ENCODE data around the gene AUH.
"Not testable (repeated sequence)": the region's sequence is repeated elsewhere in the genome, so short reads cannot be mapped to it uniquely, and the experiment has no call there.

AUH gene

GRCh38 chr9:91393826-91394225 lies 32.1 kb upstream of the AUH start:
- H3K36me3 ChIP-seq (ENCODE audit: control insufficient read depth, low read depth, low read length) = no peaks in the 10 kb centered on the region
- H3K27me3 ChIP-seq (ENCODE audit: control insufficient read depth, insufficient read depth, low read length) = no peaks in the 10 kb centered on the region
- no peaks in the 10 kb centered on the region for H3K9me3 ChIP-seq (ENCODE audit: control insufficient read depth, low read depth, low read length)
- H3K27ac ChIP-seq (ENCODE audit: low read length) = no peak overlapping the region
- H3K4me1 ChIP-seq (ENCODE audit: control insufficient read depth, low read depth, low read length) = no peaks in the 10 kb centered on the region
- H3K9ac ChIP-seq (ENCODE audit: low read length) = no peak overlapping the region
- H3K4me3 ChIP-seq (ENCODE audit: low read length) = no peak overlapping the region

GRCh38 chr9:91392435-91392834 lies 30.7 kb upstream of the AUH start:
- Histone ChIP-seq H3K4me3 (ENCODE audit: low read length) (no peak overlapping the region), H3K27ac (ENCODE audit: low read length) (no peak overlapping the region), H3K27me3 (ENCODE audit: control insufficient read depth, insufficient read depth, low read length) (no peaks in the 10 kb centered on the region), H3K36me3 (ENCODE audit: control insufficient read depth, low read depth, low read length) (no peaks in the 10 kb centered on the region), H3K9ac (ENCODE audit: low read length) (no peak overlapping the region), H3K9me3 (ENCODE audit: control insufficient read depth, low read depth, low read length) (no peaks in the 10 kb centered on the region), H3K4me1 (ENCODE audit: control insufficient read depth, low read depth, low read length) (no peaks in the 10 kb centered on the region)

DNA sequence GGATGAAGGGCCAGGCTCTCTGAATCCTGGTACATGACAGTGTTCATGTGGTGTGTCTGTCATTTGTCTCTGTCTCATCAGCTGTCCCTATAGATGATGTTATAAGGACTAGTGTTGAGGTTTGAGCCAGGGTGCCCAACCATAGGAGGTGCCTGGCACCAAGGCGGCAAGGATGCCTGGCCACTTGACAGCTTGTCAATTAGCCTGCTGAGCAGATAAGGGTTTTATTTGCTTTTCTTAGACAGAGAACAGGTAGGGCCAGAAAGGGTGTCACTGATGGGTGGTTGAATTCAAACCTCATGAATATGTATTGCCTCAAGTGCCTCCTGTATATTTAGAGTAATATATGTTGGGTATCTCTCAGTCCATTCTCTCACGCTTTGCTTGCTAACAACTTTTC lies 30.1 kb upstream of the AUH start:
- Histone ChIP-seq H3K4me1 (ENCODE audit: control insufficient read depth, low read depth, low read length) (no peaks in the 10 kb centered on the region), H3K9ac (ENCODE audit: low read length) (no peak overlapping the region), H3K9me3 (ENCODE audit: control insufficient read depth, low read depth, low read length) (no peaks in the 10 kb centered on the region), H3K4me3 (ENCODE audit: low read length) (no peak overlapping the region), H3K27ac (ENCODE audit: low read length) (no peak overlapping the region), H3K27me3 (ENCODE audit: control insufficient read depth, insufficient read depth, low read length) (no peaks in the 10 kb centered on the region), H3K36me3 (ENCODE audit: control insufficient read depth, low read depth, low read length) (no peaks in the 10 kb centered on the region)

- H3K9ac ChIP-seq (ENCODE audit: low read length) = no peak overlapping the region
- no peaks in the 10 kb centered on the region for H3K4me1 ChIP-seq (ENCODE audit: control insufficient read depth, low read depth, low read length)
- H3K27ac ChIP-seq (ENCODE audit: low read length) = no peak overlapping the region
Measured at GRCh38 chr9:91391412-91391811, 29.7 kb upstream of the AUH start.

DNA sequence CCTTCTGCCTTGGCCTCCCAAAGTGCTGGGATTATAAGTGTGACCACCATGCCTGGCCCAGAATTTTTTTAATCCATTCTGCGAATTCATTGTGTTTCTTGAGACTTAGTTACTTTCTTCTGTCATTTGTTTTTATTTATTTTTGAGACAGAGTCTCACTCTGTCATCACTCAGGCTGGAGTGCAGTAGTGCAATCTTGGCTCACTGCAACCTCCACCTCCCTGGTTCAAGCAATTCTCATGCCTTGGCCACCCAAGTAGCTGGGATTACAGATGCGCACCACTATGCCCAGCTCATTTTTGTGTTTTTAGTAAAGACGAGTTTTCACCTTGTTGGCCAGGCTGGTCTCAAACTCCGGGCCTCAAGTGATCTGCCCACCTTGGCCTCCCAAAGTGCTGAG lies 28.0 kb upstream of the AUH start:
- not testable (repeated sequence) for H3K4me3 ChIP-seq (ENCODE audit: low read length); H3K27ac ChIP-seq (ENCODE audit: low read length); H3K4me1 ChIP-seq (ENCODE audit: control insufficient read depth, low read depth, low read length); H3K9ac ChIP-seq (ENCODE audit: low read length); H3K36me3 ChIP-seq (ENCODE audit: control insufficient read depth, low read depth, low read length); H3K9me3 ChIP-seq (ENCODE audit: control insufficient read depth, low read depth, low read length); H3K27me3 ChIP-seq (ENCODE audit: control insufficient read depth, insufficient read depth, low read length)

More at GRCh38 chr9:91391412-91391811, 29.7 kb upstream of the AUH start:
- Histone ChIP-seq H3K9me3 (ENCODE audit: control insufficient read depth, low read depth, low read length) (no peaks in the 10 kb centered on the region), H3K4me3 (ENCODE audit: low read length) (no peak overlapping the region), H3K27me3 (ENCODE audit: control insufficient read depth, insufficient read depth, low read length) (no peaks in the 10 kb centered on the region), H3K36me3 (ENCODE audit: control insufficient read depth, low read depth, low read length) (no peaks in the 10 kb centered on the region)

GRCh38 chr9:91386765-91387164 lies 25.0 kb upstream of the AUH start:
- no peak overlapping the region for H3K9ac ChIP-seq (ENCODE audit: low read length)
- no peak overlapping the region for H3K27ac ChIP-seq (ENCODE audit: low read length)
- H3K4me1 ChIP-seq (ENCODE audit: control insufficient read depth, low read depth, low read length) = no peaks in the 10 kb centered on the region
- no peaks in the 10 kb centered on the region for H3K9me3 ChIP-seq (ENCODE audit: control insufficient read depth, low read depth, low read length)
- no peaks in the 10 kb centered on the region for H3K27me3 ChIP-seq (ENCODE audit: control insufficient read depth, insufficient read depth, low read length)
- no peaks in the 10 kb centered on the region for H3K36me3 ChIP-seq (ENCODE audit: control insufficient read depth, low read depth, low read length)
- no peak overlapping the region for H3K4me3 ChIP-seq (ENCODE audit: low read length)

DNA sequence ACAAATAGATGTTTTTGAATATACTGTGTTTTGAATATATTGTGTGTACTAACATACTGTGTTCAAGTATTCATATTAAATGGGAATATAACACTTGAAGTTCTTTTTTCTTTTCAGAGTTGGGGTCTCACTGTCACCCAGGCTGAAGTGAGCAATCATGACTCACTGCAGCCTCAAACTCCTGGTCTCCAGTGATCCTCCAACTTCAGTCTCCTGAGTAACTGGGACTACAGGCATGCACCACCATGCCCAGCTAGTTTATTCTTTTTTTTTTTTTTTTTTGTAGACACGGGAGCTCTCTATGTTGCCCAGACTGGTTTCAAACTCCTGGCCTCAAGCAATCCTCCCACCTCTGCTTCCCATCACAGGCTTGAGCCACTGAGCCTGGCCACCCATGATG lies 23.2 kb upstream of the AUH start:
- Histone ChIP-seq H3K9me3 (ENCODE audit: control insufficient read depth, low read depth, low read length) (no peaks in the 10 kb centered on the region), H3K27ac (ENCODE audit: low read length) (no peak overlapping the region), H3K36me3 (ENCODE audit: control insufficient read depth, low read depth, low read length) (no peaks in the 10 kb centered on the region), H3K4me1 (ENCODE audit: control insufficient read depth, low read depth, low read length) (no peaks in the 10 kb centered on the region), H3K4me3 (ENCODE audit: low read length) (no peak overlapping the region), H3K27me3 (ENCODE audit: control insufficient read depth, insufficient read depth, low read length) (no peaks in the 10 kb centered on the region), H3K9ac (ENCODE audit: low read length) (no peak overlapping the region)

- H3K27ac ChIP-seq (ENCODE audit: low read length) = no peak overlapping the region
Measured at GRCh38 chr9:91383577-91383976, 21.9 kb upstream of the AUH start.

GRCh38 chr9:91382298-91382697 lies 20.6 kb upstream of the AUH start:
- H3K9ac ChIP-seq (ENCODE audit: low read length) = no peak overlapping the region
- no peaks in the 10 kb centered on the region for H3K9me3 ChIP-seq (ENCODE audit: control insufficient read depth, low read depth, low read length)
- H3K27ac ChIP-seq (ENCODE audit: low read length) = no peak overlapping the region
- no peak overlapping the region for H3K4me3 ChIP-seq (ENCODE audit: low read length)
- H3K27me3 ChIP-seq (ENCODE audit: control insufficient read depth, insufficient read depth, low read length) = no peaks in the 10 kb centered on the region
- H3K36me3 ChIP-seq (ENCODE audit: control insufficient read depth, low read depth, low read length) = no peaks in the 10 kb centered on the region
- H3K4me1 ChIP-seq (ENCODE audit: control insufficient read depth, low read depth, low read length) = no peaks in the 10 kb centered on the region

More at GRCh38 chr9:91383577-91383976, 21.9 kb upstream of the AUH start:
- no peaks in the 10 kb centered on the region for H3K9me3 ChIP-seq (ENCODE audit: control insufficient read depth, low read depth, low read length)
- no peaks in the 10 kb centered on the region for H3K36me3 ChIP-seq (ENCODE audit: control insufficient read depth, low read depth, low read length)
- no peak overlapping the region for H3K4me3 ChIP-seq (ENCODE audit: low read length)
- H3K4me1 ChIP-seq (ENCODE audit: control insufficient read depth, low read depth, low read length) = no peaks in the 10 kb centered on the region
- H3K27me3 ChIP-seq (ENCODE audit: control insufficient read depth, insufficient read depth, low read length) = no peaks in the 10 kb centered on the region
- no peak overlapping the region for H3K9ac ChIP-seq (ENCODE audit: low read length)

DNA sequence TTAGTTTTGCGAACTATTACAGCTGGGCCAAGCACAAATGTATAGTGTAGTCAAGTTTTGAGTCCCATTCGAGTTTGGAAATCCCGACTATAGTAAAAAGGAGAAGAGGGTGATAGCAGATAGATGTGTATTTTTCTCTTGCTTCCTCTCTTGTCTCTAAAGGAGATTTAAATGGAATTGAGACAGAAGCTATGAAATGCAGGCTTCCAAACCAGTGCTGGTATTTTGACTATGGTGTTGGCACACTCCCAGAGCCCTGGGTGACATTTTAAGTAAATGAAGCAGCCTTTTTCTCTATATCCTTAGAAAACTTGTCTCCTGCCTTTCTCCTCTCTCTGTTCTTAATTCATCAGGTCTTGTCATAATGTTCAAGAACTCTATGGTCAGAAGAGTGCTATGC lies 17.7 kb upstream of the AUH start:
- Histone ChIP-seq H3K9ac (ENCODE audit: low read length) (no peak overlapping the region), H3K27ac (ENCODE audit: low read length) (no peak overlapping the region), H3K27me3 (ENCODE audit: control insufficient read depth, insufficient read depth, low read length) (no peaks in the 10 kb centered on the region), H3K36me3 (ENCODE audit: control insufficient read depth, low read depth, low read length) (no peaks in the 10 kb centered on the region), H3K4me3 (ENCODE audit: low read length) (no peak overlapping the region), H3K9me3 (ENCODE audit: control insufficient read depth, low read depth, low read length) (no peaks in the 10 kb centered on the region), H3K4me1 (ENCODE audit: control insufficient read depth, low read depth, low read length) (no peaks in the 10 kb centered on the region)

DNA sequence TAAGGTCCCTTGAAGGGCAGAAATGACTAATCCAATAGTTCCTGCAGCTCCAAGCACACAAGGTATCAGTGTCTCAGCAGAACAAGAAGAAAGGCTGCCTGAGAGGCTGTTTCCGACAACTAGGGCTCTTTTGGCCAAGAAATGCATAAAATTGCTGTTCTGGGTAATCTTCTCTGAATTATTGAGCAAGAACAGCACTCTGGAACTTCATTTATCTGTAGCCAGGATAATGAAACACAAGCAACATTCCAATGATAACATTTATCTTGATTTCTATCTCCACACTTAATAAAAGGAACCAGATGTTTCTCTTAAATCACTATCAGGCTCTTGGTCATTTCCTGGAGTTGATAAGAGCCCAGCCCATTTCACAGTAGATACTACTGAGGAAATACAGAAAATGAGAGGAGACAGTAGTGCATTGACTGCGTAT lies 17.0 kb upstream of the AUH start:
- Histone ChIP-seq H3K27ac (ENCODE audit: low read length) (no peak overlapping the region), H3K4me1 (ENCODE audit: control insufficient read depth, low read depth, low read length) (no peaks in the 10 kb centered on the region), H3K9me3 (ENCODE audit: control insufficient read depth, low read depth, low read length) (no peaks in the 10 kb centered on the region), H3K27me3 (ENCODE audit: control insufficient read depth, insufficient read depth, low read length) (no peaks in the 10 kb centered on the region), H3K9ac (ENCODE audit: low read length) (no peak overlapping the region), H3K4me3 (ENCODE audit: low read length) (no peak overlapping the region), H3K36me3 (ENCODE audit: control insufficient read depth, low read depth, low read length) (no peaks in the 10 kb centered on the region)

GRCh38 chr9:91378054-91378453 lies 16.3 kb upstream of the AUH start:
- not testable (repeated sequence) for H3K9ac ChIP-seq (ENCODE audit: low read length); H3K27me3 ChIP-seq (ENCODE audit: control insufficient read depth, insufficient read depth, low read length); H3K4me3 ChIP-seq (ENCODE audit: low read length); H3K36me3 ChIP-seq (ENCODE audit: control insufficient read depth, low read depth, low read length); H3K4me1 ChIP-seq (ENCODE audit: control insufficient read depth, low read depth, low read length); H3K27ac ChIP-seq (ENCODE audit: low read length); H3K9me3 ChIP-seq (ENCODE audit: control insufficient read depth, low read depth, low read length)

All from iPS-18a (cell line).